MV-4-11 (cell line): ENCODE results near the gene ACAA2.
"Not testable (repeated sequence)": the region's sequence is repeated elsewhere in the genome, so short reads cannot be mapped to it uniquely, and the experiment has no call there.

Source experiments
- DNase-seq: peaks from one replicate; lab custom pipeline; 2025; lab: John Stamatoyannopoulos, UW

The ACAA2 gene

GRCh38 chr18:49811151-49811938 lies 2.0 kb downstream of the ACAA2 start:
- DNase-seq, result no peak

GRCh38 chr18:49808553-49809191 lies 4.7 kb downstream of the ACAA2 start:
- not testable (repeated sequence) for DNase-seq

DNA sequence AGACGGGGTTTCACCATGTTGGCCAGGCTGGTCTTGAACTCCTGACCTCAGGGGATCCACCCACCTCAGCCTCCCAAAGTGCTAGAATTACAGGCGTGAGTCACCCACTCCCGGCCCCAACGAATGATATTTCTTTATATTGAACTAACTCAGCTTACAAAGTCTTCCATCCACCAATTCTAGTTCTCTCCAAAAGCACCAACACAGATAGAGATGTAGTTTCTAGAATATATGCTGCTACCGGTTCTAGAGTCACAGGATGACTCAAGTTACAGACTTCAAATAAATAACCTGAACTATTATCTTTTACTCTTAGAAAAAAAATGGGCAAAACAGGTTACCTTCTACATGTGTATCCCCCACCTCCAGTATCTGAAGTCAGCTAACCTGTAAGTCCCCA lies 9.2 kb downstream of the ACAA2 start:
- DNase-seq, result no peak

GRCh38 chr18:49802623-49803022 lies 10.7 kb downstream of the ACAA2 start:
- no peak for DNase-seq

GRCh38 chr18:49800491-49800890 lies 12.8 kb downstream of the ACAA2 start:
- not testable (repeated sequence) for DNase-seq

- not testable (repeated sequence) for DNase-seq
Measured at GRCh38 chr18:49799806-49800205, 13.5 kb downstream of the ACAA2 start.

DNA sequence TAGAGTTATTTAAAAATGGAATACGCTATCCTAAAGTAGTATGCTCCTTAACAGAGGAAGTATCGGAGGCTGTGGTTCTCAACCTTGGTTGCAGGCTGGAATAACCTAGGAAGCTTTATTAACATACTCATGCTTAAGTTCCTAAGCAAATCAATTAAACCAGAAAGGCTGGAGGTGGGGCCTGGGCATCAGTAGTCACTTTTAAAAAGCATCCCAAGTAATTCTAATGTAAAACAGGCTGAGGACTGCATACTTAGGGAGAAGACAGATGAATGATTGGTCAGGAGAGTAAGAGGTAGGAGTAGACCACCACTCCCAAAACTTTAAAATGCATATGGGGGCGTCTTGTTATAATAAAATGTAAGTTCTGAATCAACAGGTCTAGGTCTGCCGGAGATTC lies 15.3 kb downstream of the ACAA2 start:
- no peak for DNase-seq

DNA sequence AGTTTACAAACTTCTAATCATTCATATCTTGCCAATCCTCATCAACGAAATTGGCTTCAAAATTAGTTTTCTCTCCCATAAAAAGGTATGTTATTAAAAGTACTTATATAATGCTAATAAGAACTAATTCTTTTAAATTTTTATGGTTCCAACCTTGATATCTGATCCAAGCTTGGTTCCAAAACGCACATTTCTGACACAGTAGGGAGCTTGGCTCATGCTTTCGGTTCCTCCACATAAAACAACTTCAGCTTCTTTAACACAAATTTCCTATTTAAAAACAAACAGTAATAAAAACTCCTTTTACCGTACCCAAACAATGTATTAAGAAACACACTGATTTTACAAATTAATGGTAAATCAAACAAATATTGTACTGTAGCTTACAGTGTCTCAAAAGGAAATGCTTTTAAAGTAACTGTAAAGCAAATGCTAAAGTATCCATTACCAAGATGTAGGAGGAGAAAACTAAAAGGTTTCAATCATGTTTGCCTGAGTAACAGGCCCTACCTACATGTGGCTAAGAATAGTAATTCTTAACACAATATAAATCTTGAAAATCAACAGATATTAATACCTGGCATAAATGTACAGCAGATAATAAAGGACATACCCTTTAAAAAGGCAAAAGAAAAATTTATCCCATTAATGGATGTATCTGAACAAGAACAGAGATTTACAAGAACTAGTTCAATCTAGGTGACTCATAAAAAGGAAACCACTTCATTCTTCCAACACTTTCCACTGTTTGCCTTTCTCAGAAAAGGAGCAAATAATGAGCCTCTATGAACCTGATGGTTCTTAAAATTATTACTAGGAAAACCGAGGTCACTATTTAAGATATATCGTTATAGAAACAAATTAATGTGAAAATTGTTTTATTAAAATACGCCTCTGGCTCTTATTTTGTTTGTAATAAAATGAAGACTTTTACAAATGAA lies 17.5 kb downstream of the ACAA2 start:
- DNase-seq, result no peak

GRCh38 chr18:49794743-49795142 lies 18.6 kb downstream of the ACAA2 start:
- DNase-seq, result no peak

- not testable (repeated sequence) for DNase-seq
Measured at GRCh38 chr18:49789560-49790134, 23.7 kb downstream of the ACAA2 start.

DNA sequence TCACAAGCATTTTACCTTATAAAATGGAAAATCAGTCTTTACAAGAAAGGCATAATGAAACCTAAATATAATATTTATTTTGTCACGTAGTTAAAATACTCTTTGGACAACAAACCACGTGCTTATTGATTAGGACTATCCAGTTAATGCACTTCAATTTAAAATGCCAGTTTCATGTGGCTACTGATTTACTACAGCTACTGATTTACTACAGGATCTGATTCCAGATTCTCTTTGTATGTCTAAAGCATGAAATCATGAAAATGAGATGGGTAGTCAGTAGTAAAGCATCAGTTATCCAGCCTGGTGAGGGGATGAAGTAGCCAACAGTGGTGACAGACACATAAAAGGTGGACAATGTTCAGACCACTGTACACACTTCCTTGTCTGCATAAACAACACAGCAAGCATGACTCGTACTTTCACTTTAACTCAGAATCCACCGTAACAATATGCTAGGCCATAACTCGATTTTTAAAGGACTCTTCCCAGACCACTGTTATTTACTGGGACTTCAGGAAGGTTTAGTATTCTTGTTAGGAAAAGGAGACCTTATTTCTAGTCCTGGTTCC lies 24.9 kb downstream of the ACAA2 start:
- peak; percentile 11 for DNase-seq

- DNase-seq, result no peak
Measured at GRCh38 chr18:49786019-49786720, 27.2 kb downstream of the ACAA2 start.

DNA sequence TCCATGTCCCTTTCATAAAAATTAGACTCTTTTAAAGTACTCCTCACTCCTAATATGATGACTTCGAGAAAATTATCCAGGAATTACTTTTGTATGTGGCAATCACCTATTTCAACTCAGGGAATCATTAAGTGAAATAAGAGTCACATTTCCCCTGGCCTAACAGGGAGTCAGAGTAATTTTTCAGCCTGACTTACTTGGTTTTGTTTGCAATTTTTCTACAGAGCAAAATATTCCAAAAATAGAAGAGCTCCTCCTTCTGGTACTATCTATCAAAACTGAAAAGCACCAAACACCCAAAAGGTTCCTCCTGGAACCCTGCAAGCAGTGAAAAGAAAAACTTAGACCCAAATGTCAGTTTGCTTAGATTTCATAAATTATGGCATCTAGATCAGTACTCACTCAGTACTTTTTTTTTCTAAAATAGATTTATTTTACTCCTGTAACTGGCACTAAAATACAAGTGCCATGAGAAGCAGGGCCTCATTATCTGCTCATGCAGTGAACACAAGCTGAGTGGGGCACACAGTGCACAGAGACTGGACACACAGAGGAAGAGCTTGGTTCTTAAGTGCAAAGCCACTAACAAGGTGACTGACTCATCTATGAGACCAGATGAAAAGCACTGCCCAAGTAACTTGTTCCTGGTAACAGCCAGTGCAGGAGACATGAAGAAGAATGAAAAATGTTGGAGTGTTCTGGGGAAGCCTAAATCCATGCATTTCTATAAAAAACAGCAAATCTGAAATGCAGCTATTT lies 28.7 kb downstream of the ACAA2 start:
- DNase-seq, result no peak

GRCh38 chr18:49783631-49784030 lies 29.7 kb downstream of the ACAA2 start:
- not testable (repeated sequence) for DNase-seq

DNA sequence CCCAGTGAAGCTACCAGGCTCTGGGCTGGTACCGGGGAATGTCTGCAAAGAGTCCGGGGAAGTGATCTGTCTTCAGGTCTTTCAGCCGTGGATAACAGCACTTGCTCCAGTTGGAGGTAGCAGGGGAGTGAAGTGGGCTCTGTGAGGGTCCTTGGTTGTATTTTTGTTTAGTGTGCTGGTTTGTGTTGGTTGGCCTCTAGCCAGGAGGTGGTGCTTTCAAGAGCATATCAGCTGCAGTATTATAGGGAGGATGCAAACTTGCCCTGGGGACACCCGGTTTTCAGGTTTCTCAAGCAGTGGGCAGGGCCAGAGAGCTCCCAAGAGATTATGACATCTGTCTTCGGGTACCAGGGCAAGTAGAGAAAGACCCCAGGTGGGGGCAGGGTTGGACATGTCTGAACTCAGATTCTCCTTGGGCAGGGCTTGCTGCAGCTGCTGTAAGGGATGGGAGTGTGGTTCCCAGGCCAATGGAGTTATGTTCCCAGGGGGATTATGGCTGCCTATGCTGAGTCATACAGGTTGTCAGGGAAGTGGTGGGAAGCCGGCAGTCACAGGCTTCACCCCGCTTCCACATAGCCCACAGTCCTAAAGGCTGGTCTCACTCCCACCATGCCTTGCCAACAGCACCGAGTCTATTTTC lies 34.4 kb downstream of the ACAA2 start:
- no peak for DNase-seq

- no peak for DNase-seq
Measured at GRCh38 chr18:49769047-49769728, 44.1 kb downstream of the ACAA2 start.

- DNase-seq, result peak; percentile 15
Measured at GRCh38 chr18:49768051-49768391, 45.3 kb downstream of the ACAA2 start.

- no peak for DNase-seq
Measured at GRCh38 chr18:49767111-49768050, 46.0 kb downstream of the ACAA2 start.
